GM23338 (cell line): ENCODE data around the gene PIGH. TPM values are rescaled to one million over a fixed set of nuclear protein-coding genes. Genes with fewer than 3 reads are reported as not detected.

ENCODE experiments used
- ATAC-seq: fragments of 200-7000 bp; cut with Tn5 transposase; 3 replicates; pipeline ENCODE4 v1.9.1; 2020
- DNase-seq: peaks from one replicate; pipeline ENCODE4 v3.0.0-alpha.2; 2015; ENCODE audit warnings: low spot score
- H2AFZ ChIP-seq: fragments of 200-600 bp; sonication (generic); 2 replicates; pipeline ENCODE4 v1.8.0; 2016; ENCODE audit warnings: antibody characterized with exemption, mild to moderate bottlenecking, moderate library complexity
- H3F3A ChIP-seq: fragments of 200-600 bp; sonication (generic); replicated peaks from 2 replicates; pipeline ENCODE4 v1.8.0; 2017; ENCODE audit warnings: antibody characterized with exemption, mixed run types, low read depth
- H3K27ac ChIP-seq: fragments of 200-600 bp; sonication (generic); 2 replicates; pipeline ENCODE4 v1.6.1; 2016; ENCODE audit warnings: low read depth
- H3K27me3 ChIP-seq: fragments of 200-600 bp; sonication (generic); 2 replicates; pipeline ENCODE4 v1.8.0; 2016; ENCODE audit warnings: mild to moderate bottlenecking, mixed run types, moderate library complexity; ENCODE audit not compliant: insufficient read depth
- H3K36me3 ChIP-seq: fragments of 200-600 bp; sonication (generic); 2 replicates; pipeline ENCODE4 v1.8.0; 2016; ENCODE audit warnings: mild to moderate bottlenecking; ENCODE audit not compliant: insufficient read depth
- H3K4me1 ChIP-seq: fragments of 200-600 bp; sonication (generic); 2 replicates; pipeline ENCODE4 v1.8.0; 2016; ENCODE audit warnings: mild to moderate bottlenecking, moderate library complexity; ENCODE audit not compliant: insufficient read depth
- H3K4me2 ChIP-seq: fragments of 200-600 bp; sonication (generic); 2 replicates; pipeline ENCODE4 v1.7.1; 2017; ENCODE audit warnings: mixed run types
- H3K4me3 ChIP-seq: fragments of 200-600 bp; sonication (generic); 2 replicates; pipeline ENCODE4 v1.6.1; 2016; ENCODE audit warnings: mixed run types
- H3K79me2 ChIP-seq: fragments of 200-600 bp; sonication (generic); replicated peaks from 2 replicates; pipeline ENCODE4 v1.8.0; 2017; ENCODE audit warnings: mild to moderate bottlenecking; ENCODE audit not compliant: insufficient read depth
- H3K9me2 ChIP-seq: fragments of 200-600 bp; sonication (generic); 2 replicates; pipeline ENCODE4 v1.8.0; 2017; ENCODE audit not compliant: insufficient read depth
- H4K20me1 ChIP-seq: fragments of 200-600 bp; sonication (generic); replicated peaks from 2 replicates; pipeline ENCODE4 v1.8.0; 2017; ENCODE audit warnings: mild to moderate bottlenecking; ENCODE audit not compliant: insufficient read depth
- H3K27ac Mint-ChIP-seq: 2 replicates; pipeline ENCODE4 v1.8.0; 2020; ENCODE audit warnings: inconsistent platforms, mild to moderate bottlenecking, moderate library complexity, mixed read lengths
- H3K27me3 Mint-ChIP-seq: 3 replicates; pipeline ENCODE4 v1.8.0; 2022; ENCODE audit warnings: low read depth, mild to moderate bottlenecking, moderate library complexity, mixed read lengths, inconsistent platforms; ENCODE audit not compliant: insufficient read depth, poor library complexity
- H3K36me3 Mint-ChIP-seq: 3 replicates; pipeline ENCODE4 v1.8.0; 2021; ENCODE audit warnings: low read depth, mild to moderate bottlenecking, inconsistent platforms, moderate library complexity, mixed read lengths
- H3K4me1 Mint-ChIP-seq: 3 replicates; pipeline ENCODE4 v1.8.0; 2020; ENCODE audit warnings: mild to moderate bottlenecking, inconsistent platforms, mixed read lengths
- H3K4me3 Mint-ChIP-seq: 3 replicates; pipeline ENCODE4 v1.8.0; 2021; ENCODE audit warnings: moderate library complexity, mild to moderate bottlenecking, inconsistent platforms, mixed read lengths
- H3K9me3 Mint-ChIP-seq: 3 replicates; pipeline ENCODE4 v1.8.0; 2020; ENCODE audit warnings: moderate library complexity, mild to moderate bottlenecking, inconsistent platforms, mixed read lengths
- CREB1 ChIP-seq: fragments of 250-450 bp; sonication (Bioruptor Pico); IDR thresholded peaks from 2 replicates; pipeline ENCODE4 v1.5.0; 2020; ENCODE audit warnings: low read depth, mild to moderate bottlenecking, moderate library complexity
- EZH2 ChIP-seq: fragments of 200-600 bp; sonication (generic); IDR thresholded peaks from one replicate; pipeline ENCODE4 v1.8.0; 2017; ENCODE audit warnings: antibody characterized with exemption, mild to moderate bottlenecking, low read depth; ENCODE audit not compliant: unreplicated experiment
- EZH2phosphoT487 ChIP-seq: fragments of 200-600 bp; sonication (generic); IDR thresholded peaks from one replicate; pipeline ENCODE4 v1.8.1; 2018; ENCODE audit warnings: antibody characterized with exemption; ENCODE audit not compliant: unreplicated experiment
- JUNB ChIP-seq: IDR thresholded peaks from one replicate; pipeline ENCODE4 v1.6.1; 2016; ENCODE audit warnings: antibody characterized with exemption; ENCODE audit not compliant: unreplicated experiment
- NANOG ChIP-seq: IDR thresholded peaks from 2 replicates; pipeline ENCODE4 v1.6.1; 2016; ENCODE audit warnings: antibody characterized with exemption, borderline replicate concordance
- POLR2AphosphoS5 ChIP-seq: IDR thresholded peaks from 2 replicates; pipeline ENCODE4 v1.6.1; 2016; ENCODE audit warnings: antibody characterized with exemption, low read depth
- STAT1 ChIP-seq: IDR thresholded peaks from one replicate; pipeline ENCODE4 v1.6.1; 2016; ENCODE audit warnings: antibody characterized with exemption; ENCODE audit not compliant: unreplicated experiment
- ZNF114 ChIP-seq: fragments of 250-450 bp; sonication (Bioruptor Pico); IDR thresholded peaks from 2 replicates; pipeline ENCODE4 v1.5.0; 2020; ENCODE audit warnings: mild to moderate bottlenecking, moderate library complexity
- ZNF331 ChIP-seq: fragments of 250-450 bp; sonication (Bioruptor Pico); IDR thresholded peaks from 2 replicates; pipeline ENCODE4 v1.5.0; 2020; ENCODE audit warnings: low read depth, mild to moderate bottlenecking, moderate library complexity
- polyA plus RNA-seq: library from polyadenylated mRNA; unstranded; fragments of >200 nt; fragmentation: Nextera tagmentation; extraction: Ambion mirVana; gene quantifications from 2 replicates; pipeline ENCODE4 v1.2.1, GENCODE V29; 2016
- total RNA-seq: library from RNA; depleted of rRNA; stranded (reverse); fragments of >200 nt; shearing (Covaris generic); gene quantifications from 2 replicates; pipeline ENCODE4 v1.2.3, GENCODE V29; 2014
- TF ChIP-seq, protein P1 (sequence below): IDR thresholded peaks from 2 replicates; pipeline ENCODE4 v1.6.1; 2016; ENCODE audit warnings: antibody characterized with exemption
- TF ChIP-seq, protein P2 (sequence below): IDR thresholded peaks from one replicate; pipeline ENCODE4 v1.6.1; 2018; ENCODE audit warnings: antibody characterized with exemption; ENCODE audit not compliant: unreplicated experiment
- TF ChIP-seq, protein P3 (sequence below), 2 experiments: fragments of 200-600 bp in 1 of 2; sonication (generic) in 1 of 2; conservative IDR thresholded peaks; 2 replicates each; pipeline versions ENCODE4 v1.5.1 to v1.6.1; 2016 to 2017; ENCODE audit warnings: antibody characterized with exemption in 2 of 2, low read depth in 2 of 2, mild to moderate bottlenecking in 2 of 2, moderate library complexity in 1 of 2
- TF ChIP-seq, protein P4 (sequence below): fragments of 250-450 bp; sonication (Bioruptor Pico); IDR thresholded peaks from 2 replicates; pipeline ENCODE4 v1.5.0; 2020; ENCODE audit warnings: mild to moderate bottlenecking, moderate library complexity

The PIGH gene
- total and polyA plus RNA-seq, 2 experiments from 2014 or later, result 8.7 to 9.3 TPM

DNA sequence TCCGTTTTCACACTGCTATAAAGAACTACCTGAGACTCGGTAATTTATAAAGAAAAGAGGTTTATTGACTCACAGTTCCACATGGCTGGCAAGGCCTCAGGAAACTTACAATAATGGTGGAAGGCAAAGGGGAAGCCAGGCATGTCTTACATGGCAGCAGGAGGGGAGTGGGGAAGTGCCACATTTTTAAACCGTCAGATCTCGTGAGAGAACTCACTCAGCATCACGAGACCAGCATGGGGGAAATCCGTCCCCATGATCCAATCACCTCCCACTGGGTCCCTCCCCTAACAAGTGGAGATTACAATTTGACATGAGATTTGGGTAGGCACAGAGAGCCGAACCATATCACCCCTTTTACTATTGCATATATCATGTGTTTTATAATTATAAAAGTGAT, 2.0 kb upstream of the PIGH start:
- H3K27ac ChIP-seq, result no peak overlapping the region
- no peaks in the 10 kb centered on the region for H3K9me2 ChIP-seq
- peaks cover 82% of the 10 kb centered on the region for H3K27me3 Mint-ChIP-seq
- peaks cover 81% of the 10 kb centered on the region for H3K27me3 ChIP-seq
- H3K4me3 Mint-ChIP-seq, result no peak overlapping the region
- peaks cover 3% of the 10 kb centered on the region; the same call in 2 of the 3 replicates for H3K4me1 Mint-ChIP-seq
- no peak overlapping the region for H3K4me2 ChIP-seq
- DNase-seq (peak; percentile 24), ATAC-seq (no peak)
- no peak overlapping the region for H2AFZ ChIP-seq
- H3K27ac Mint-ChIP-seq, result no peak overlapping the region
- TF ChIP-seq NANOG, result no peak
- no peak for TF ChIP-seq ZNF114
- TF ChIP-seq, protein P1, sequence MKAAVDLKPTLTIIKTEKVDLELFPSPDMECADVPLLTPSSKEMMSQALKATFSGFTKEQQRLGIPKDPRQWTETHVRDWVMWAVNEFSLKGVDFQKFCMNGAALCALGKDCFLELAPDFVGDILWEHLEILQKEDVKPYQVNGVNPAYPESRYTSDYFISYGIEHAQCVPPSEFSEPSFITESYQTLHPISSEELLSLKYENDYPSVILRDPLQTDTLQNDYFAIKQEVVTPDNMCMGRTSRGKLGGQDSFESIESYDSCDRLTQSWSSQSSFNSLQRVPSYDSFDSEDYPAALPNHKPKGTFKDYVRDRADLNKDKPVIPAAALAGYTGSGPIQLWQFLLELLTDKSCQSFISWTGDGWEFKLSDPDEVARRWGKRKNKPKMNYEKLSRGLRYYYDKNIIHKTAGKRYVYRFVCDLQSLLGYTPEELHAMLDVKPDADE, result no peak
- no peak for TF ChIP-seq POLR2AphosphoS5
- TF ChIP-seq, protein P2, sequence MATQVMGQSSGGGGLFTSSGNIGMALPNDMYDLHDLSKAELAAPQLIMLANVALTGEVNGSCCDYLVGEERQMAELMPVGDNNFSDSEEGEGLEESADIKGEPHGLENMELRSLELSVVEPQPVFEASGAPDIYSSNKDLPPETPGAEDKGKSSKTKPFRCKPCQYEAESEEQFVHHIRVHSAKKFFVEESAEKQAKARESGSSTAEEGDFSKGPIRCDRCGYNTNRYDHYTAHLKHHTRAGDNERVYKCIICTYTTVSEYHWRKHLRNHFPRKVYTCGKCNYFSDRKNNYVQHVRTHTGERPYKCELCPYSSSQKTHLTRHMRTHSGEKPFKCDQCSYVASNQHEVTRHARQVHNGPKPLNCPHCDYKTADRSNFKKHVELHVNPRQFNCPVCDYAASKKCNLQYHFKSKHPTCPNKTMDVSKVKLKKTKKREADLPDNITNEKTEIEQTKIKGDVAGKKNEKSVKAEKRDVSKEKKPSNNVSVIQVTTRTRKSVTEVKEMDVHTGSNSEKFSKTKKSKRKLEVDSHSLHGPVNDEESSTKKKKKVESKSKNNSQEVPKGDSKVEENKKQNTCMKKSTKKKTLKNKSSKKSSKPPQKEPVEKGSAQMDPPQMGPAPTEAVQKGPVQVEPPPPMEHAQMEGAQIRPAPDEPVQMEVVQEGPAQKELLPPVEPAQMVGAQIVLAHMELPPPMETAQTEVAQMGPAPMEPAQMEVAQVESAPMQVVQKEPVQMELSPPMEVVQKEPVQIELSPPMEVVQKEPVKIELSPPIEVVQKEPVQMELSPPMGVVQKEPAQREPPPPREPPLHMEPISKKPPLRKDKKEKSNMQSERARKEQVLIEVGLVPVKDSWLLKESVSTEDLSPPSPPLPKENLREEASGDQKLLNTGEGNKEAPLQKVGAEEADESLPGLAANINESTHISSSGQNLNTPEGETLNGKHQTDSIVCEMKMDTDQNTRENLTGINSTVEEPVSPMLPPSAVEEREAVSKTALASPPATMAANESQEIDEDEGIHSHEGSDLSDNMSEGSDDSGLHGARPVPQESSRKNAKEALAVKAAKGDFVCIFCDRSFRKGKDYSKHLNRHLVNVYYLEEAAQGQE, result no peak
- TF ChIP-seq, protein P3, sequence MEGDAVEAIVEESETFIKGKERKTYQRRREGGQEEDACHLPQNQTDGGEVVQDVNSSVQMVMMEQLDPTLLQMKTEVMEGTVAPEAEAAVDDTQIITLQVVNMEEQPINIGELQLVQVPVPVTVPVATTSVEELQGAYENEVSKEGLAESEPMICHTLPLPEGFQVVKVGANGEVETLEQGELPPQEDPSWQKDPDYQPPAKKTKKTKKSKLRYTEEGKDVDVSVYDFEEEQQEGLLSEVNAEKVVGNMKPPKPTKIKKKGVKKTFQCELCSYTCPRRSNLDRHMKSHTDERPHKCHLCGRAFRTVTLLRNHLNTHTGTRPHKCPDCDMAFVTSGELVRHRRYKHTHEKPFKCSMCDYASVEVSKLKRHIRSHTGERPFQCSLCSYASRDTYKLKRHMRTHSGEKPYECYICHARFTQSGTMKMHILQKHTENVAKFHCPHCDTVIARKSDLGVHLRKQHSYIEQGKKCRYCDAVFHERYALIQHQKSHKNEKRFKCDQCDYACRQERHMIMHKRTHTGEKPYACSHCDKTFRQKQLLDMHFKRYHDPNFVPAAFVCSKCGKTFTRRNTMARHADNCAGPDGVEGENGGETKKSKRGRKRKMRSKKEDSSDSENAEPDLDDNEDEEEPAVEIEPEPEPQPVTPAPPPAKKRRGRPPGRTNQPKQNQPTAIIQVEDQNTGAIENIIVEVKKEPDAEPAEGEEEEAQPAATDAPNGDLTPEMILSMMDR (conservative IDR thresholded peaks at IDR 0.05; ENCODE audit: low read depth in 2 of 2), result no peak
- TF ChIP-seq CREB1, result no peak
- TF ChIP-seq, protein P4, sequence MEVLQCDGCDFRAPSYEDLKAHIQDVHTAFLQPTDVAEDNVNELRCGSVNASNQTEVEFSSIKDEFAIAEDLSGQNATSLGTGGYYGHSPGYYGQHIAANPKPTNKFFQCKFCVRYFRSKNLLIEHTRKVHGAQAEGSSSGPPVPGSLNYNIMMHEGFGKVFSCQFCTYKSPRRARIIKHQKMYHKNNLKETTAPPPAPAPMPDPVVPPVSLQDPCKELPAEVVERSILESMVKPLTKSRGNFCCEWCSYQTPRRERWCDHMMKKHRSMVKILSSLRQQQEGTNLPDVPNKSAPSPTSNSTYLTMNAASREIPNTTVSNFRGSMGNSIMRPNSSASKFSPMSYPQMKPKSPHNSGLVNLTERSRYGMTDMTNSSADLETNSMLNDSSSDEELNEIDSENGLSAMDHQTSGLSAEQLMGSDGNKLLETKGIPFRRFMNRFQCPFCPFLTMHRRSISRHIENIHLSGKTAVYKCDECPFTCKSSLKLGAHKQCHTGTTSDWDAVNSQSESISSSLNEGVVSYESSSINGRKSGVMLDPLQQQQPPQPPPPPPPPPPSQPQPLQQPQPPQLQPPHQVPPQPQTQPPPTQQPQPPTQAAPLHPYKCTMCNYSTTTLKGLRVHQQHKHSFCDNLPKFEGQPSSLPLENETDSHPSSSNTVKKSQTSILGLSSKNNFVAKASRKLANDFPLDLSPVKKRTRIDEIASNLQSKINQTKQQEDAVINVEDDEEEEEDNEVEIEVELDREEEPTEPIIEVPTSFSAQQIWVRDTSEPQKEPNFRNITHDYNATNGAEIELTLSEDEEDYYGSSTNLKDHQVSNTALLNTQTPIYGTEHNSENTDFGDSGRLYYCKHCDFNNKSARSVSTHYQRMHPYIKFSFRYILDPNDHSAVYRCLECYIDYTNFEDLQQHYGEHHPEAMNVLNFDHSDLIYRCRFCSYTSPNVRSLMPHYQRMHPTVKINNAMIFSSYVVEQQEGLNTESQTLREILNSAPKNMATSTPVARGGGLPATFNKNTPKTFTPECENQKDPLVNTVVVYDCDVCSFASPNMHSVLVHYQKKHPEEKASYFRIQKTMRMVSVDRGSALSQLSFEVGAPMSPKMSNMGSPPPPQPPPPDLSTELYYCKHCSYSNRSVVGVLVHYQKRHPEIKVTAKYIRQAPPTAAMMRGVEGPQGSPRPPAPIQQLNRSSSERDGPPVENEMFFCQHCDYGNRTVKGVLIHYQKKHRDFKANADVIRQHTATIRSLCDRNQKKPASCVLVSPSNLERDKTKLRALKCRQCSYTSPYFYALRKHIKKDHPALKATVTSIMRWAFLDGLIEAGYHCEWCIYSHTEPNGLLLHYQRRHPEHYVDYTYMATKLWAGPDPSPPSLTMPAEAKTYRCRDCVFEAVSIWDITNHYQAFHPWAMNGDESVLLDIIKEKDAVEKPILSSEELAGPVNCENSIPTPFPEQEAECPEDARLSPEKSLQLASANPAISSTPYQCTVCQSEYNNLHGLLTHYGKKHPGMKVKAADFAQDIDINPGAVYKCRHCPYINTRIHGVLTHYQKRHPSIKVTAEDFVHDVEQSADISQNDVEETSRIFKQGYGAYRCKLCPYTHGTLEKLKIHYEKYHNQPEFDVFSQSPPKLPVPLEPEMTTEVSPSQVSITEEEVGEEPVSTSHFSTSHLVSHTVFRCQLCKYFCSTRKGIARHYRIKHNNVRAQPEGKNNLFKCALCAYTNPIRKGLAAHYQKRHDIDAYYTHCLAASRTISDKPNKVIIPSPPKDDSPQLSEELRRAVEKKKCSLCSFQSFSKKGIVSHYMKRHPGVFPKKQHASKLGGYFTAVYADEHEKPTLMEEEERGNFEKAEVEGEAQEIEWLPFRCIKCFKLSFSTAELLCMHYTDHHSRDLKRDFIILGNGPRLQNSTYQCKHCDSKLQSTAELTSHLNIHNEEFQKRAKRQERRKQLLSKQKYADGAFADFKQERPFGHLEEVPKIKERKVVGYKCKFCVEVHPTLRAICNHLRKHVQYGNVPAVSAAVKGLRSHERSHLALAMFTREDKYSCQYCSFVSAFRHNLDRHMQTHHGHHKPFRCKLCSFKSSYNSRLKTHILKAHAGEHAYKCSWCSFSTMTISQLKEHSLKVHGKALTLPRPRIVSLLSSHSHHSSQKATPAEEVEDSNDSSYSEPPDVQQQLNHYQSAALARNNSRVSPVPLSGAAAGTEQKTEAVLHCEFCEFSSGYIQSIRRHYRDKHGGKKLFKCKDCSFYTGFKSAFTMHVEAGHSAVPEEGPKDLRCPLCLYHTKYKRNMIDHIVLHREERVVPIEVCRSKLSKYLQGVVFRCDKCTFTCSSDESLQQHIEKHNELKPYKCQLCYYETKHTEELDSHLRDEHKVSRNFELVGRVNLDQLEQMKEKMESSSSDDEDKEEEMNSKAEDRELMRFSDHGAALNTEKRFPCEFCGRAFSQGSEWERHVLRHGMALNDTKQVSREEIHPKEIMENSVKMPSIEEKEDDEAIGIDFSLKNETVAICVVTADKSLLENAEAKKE (CRISPR knock-in tag), result no peak
- TF ChIP-seq EZH2, result no peak
- no peak for TF ChIP-seq EZH2phosphoT487
- no peak for TF ChIP-seq ZNF331 (CRISPR knock-in tag)
- TF ChIP-seq JUNB, result no peak
- no peak for TF ChIP-seq STAT1
- 0 out of 2 replicates have a peak, but pooled peaks cover 7% of the 10 kb centered on the region for H3F3A ChIP-seq
- H3K4me3 ChIP-seq, result no peak overlapping the region
- no peaks in the 10 kb centered on the region for H3K79me2 ChIP-seq
- H3K36me3 ChIP-seq, result no peaks in the 10 kb centered on the region
- no peaks in the 10 kb centered on the region for H4K20me1 ChIP-seq
- peaks cover 4% of the 10 kb centered on the region for H3K4me1 ChIP-seq
- no peaks in the 10 kb centered on the region for H3K9me3 Mint-ChIP-seq
- no peaks in the 10 kb centered on the region for H3K36me3 Mint-ChIP-seq
